K562 (cell line): ENCODE measurements around the gene VPS33B. TPM values are rescaled to one million over a fixed set of nuclear protein-coding genes. Genes with fewer than 3 reads are reported as not detected.

Source experiments
- ATAC-seq: fragments of 200-7000 bp; cut with Tn5 transposase; 3 replicates; pipeline ENCODE4 v1.9.1; 2020; ENCODE audit warnings: moderate library complexity
- BruUV-seq: library from RNA; stranded (reverse); fragments of 400-500 nt; replicated peaks from 2 replicates; lab custom pipeline; 2021; lab: Mats Ljungman, UMichigan
- CTCF ChIA-PET: fragments of 300-600 bp; formaldehyde crosslinking; extraction: SDS; loops from one replicate; lab custom pipeline; 2021; ENCODE audit warnings: low intra/inter-chr PET ratio; lab: Yijun Ruan, JAX
- POLR2A ChIA-PET: fragments of 300-600, 350-650 bp; sonication (Branson Sonifier 250); formaldehyde crosslinking; extraction: SDS; loops from one replicate; lab custom pipeline; 2021; ENCODE audit warnings: antibody characterized with exemption, inconsistent platforms; lab: Yijun Ruan, JAX
- DNase-seq, 4 experiments: peaks; one replicate each; pipeline versions ENCODE4 v3.0.0 to v3.0.0-alpha.2; 2011 to 2018; ENCODE audit warnings: low spot score in 3 of 4, mixed read lengths in 3 of 4; ENCODE audit errors: extremely low read depth in 1 of 4
- FAIRE-seq: peaks from 2 replicates; lab custom pipeline; 2011; peaks lifted over from hg19 to GRCh38; lab: Jason Lieb, UNC
- H2AFZ ChIP-seq: 2 replicates; pipeline ENCODE4 v1.6.0; 2011; ENCODE audit warnings: low read depth, low read length, control low read depth, inconsistent platforms
- H3K27ac ChIP-seq: fragments of 200-600 bp; 3 replicates; pipeline ENCODE4 v1.8.0; 2011; ENCODE audit warnings: low read depth, mild to moderate bottlenecking, control low read depth, inconsistent platforms, low read length, moderate library complexity, mixed read lengths; ENCODE audit errors: extremely low read depth
- H3K27me3 ChIP-seq, 2 experiments: fragments of 300-600 bp in 1 of 2; 2 replicates in 1 of 2; 3 replicates in 1 of 2; pipeline versions ENCODE4 v1.6.0 to v1.8.0; 2011; ENCODE audit warnings: inconsistent platforms in 2 of 2, low read length in 2 of 2, mild to moderate bottlenecking in 1 of 2, mixed read lengths in 1 of 2, moderate library complexity in 1 of 2; ENCODE audit not compliant: control insufficient read depth in 2 of 2, insufficient read depth in 2 of 2
- H3K36me3 ChIP-seq: fragments of 300-600 bp; 3 replicates; pipeline ENCODE4 v1.8.0; 2011; ENCODE audit warnings: mild to moderate bottlenecking, low read length, inconsistent platforms; ENCODE audit not compliant: control insufficient read depth, insufficient read depth
- H3K4me1 ChIP-seq, 2 experiments: fragments of 200-600 bp in 1 of 2; replicated peaks in 1 of 2; 2 replicates in 1 of 2; 3 replicates in 1 of 2; pipeline versions ENCODE4 v1.5.1 to v1.8.0; 2011; ENCODE audit warnings: inconsistent platforms in 2 of 2, low read length in 2 of 2, mild to moderate bottlenecking in 1 of 2, mixed read lengths in 1 of 2, moderate library complexity in 1 of 2; ENCODE audit not compliant: control insufficient read depth in 2 of 2, insufficient read depth in 2 of 2
- H3K4me2 ChIP-seq: 2 replicates; pipeline ENCODE4 v1.6.1; 2011; ENCODE audit warnings: low read length, control low read depth, inconsistent platforms, mixed read lengths; ENCODE audit not compliant: insufficient read depth
- H3K4me3 ChIP-seq: fragments of 200-600 bp; sonication (generic), shearing (Covaris generic); 2 replicates; pipeline ENCODE4 v1.5.1; 2016; ENCODE audit warnings: control low read depth, inconsistent platforms
- H3K79me2 ChIP-seq: fragments of 200-600 bp; 3 replicates; pipeline ENCODE4 v1.8.0; 2011; ENCODE audit warnings: low read length, inconsistent platforms; ENCODE audit not compliant: control insufficient read depth, insufficient read depth
- H3K9ac ChIP-seq, 2 experiments: 2 replicates each; pipeline versions ENCODE4 v1.6.0 to v1.6.1; 2011; ENCODE audit warnings: low read depth in 2 of 2, low read length in 2 of 2, control low read depth in 1 of 2, inconsistent platforms in 1 of 2, mild to moderate bottlenecking in 1 of 2, mixed read lengths in 1 of 2; ENCODE audit not compliant: insufficient read depth in 1 of 2
- H3K9me1 ChIP-seq: one replicate; pipeline ENCODE4 v1.6.0; 2011; ENCODE audit warnings: inconsistent platforms, mild to moderate bottlenecking, low read length, moderate library complexity; ENCODE audit not compliant: control insufficient read depth, insufficient read depth
- H3K9me3 ChIP-seq: replicated peaks from 2 replicates; pipeline ENCODE4 v1.5.1; 2011; ENCODE audit warnings: low read depth, low read length, inconsistent platforms; ENCODE audit not compliant: control insufficient read depth, insufficient read depth
- H4K20me1 ChIP-seq: replicated peaks from 2 replicates; pipeline ENCODE4 v1.6.1; 2011; ENCODE audit warnings: low read length, inconsistent platforms, mixed read lengths; ENCODE audit not compliant: control insufficient read depth, insufficient read depth
- CBFA2T3 ChIP-seq: fragments of 450-650 bp; IDR thresholded peaks from 2 replicates; pipeline ENCODE4 v1.6.1; 2017
- HDGF ChIP-seq: fragments of 450-650 bp; IDR thresholded peaks from 2 replicates; pipeline ENCODE4 v1.6.1; 2016
- NR1H2 ChIP-seq: sonication (generic); formaldehyde crosslinking; IDR thresholded peaks from 2 replicates; pipeline ENCODE4 v1.4.0; 2020; ENCODE audit warnings: mild to moderate bottlenecking, missing genetic modification reagents
- WGBS: fragments of 100-300 bp; shearing (Covaris generic); methylation state at CpG from one replicate; pipeline ENCODE4 v1.1.6; 2016; ENCODE audit warnings: low coverage, mixed read lengths; ENCODE audit not compliant: insufficient coverage; ENCODE audit errors: missing lambda C conversion rate; 5-methylcytosine and 5-hydroxymethylcytosine counted together
- in situ Hi-C: fragments of 300-500 bp; cut with MboI; formaldehyde crosslinking; loops from 4 replicates; pipeline ENCODE4 v1.15.0; 2018; ENCODE audit warnings: inconsistent platforms, mixed read lengths
- intact Hi-C: fragments of 100-400 bp; cut with micrococcal nuclease; formaldehyde crosslinking; loops from 2 replicates; pipeline ENCODE4 v1.14.2; 2022
- polyA plus RNA-seq, 8 experiments: library from polyadenylated mRNA; depleted of rRNA in 4 of 8; stranded (reverse) in 5 of 8; unstranded in 3 of 8; fragments of >200 nt; fragmentation: Nextera tagmentation in 2 of 8; fragmentation: Illumina TruSeq in 1 of 8; extraction: Ambion mirVana in 2 of 8; extraction: Trizol in 1 of 8; gene quantifications; 2 replicates each; pipeline versions ENCODE4 v1.2.1 to v1.2.3, GENCODE V29; 2011 to 2014; ENCODE audit warnings: inconsistent platforms in 1 of 8, missing spikeins in 1 of 8
- total RNA-seq, 7 experiments: library from RNA; depleted of rRNA in 6 of 7; stranded (reverse); fragments of >200 nt in 6 of 7; fragmentation: Illumina TruSeq in 2 of 7; extraction: Trizol in 2 of 7; gene quantifications; 2 replicates each; pipeline versions ENCODE4 v1.2.1 to v1.2.3, GENCODE V29; 2011 to 2021; ENCODE audit warnings: low replicate concordance in 1 of 7
- TF ChIP-seq, protein P1 (sequence below), 2 experiments: fragments of 250-450 bp in 1 of 2; fragments of 450-650 bp in 1 of 2; sonication (Bioruptor Pico) in 1 of 2; IDR thresholded peaks; 2 replicates each; pipeline versions ENCODE4 v1.6.1 to v1.8.0; 2016 to 2021; ENCODE audit warnings: mild to moderate bottlenecking in 2 of 2, moderate library complexity in 2 of 2, missing compliant biosample characterization in 1 of 2, missing genetic modification characterization in 1 of 2
- TF ChIP-seq, protein P2 (sequence below), 2 experiments: fragments of 200-800 bp in 1 of 2; sonication (Bioruptor generic) in 1 of 2; sonication (generic) in 1 of 2; formaldehyde crosslinking in 1 of 2; IDR thresholded peaks in 1 of 2; conservative IDR thresholded peaks in 1 of 2; 2 replicates each; pipeline versions ENCODE4 v1.5.0 to v1.6.1; 2016 to 2020; ENCODE audit warnings: missing compliant biosample characterization in 1 of 2, missing genetic modification characterization in 1 of 2, missing genetic modification reagents in 1 of 2
- TF ChIP-seq, protein P3 (sequence below): sonication (generic); IDR thresholded peaks from 2 replicates; pipeline ENCODE4 v1.6.1; 2016

The VPS33B gene
- total and polyA plus RNA-seq, 9 of the 15 experiments (the other 6 are each of a cell fraction or from before 2014, with no cell fraction given) = 9.4 to 25.5 (median 14.8) TPM

- DNase-seq = peak in 2 of 4 experiments; percentile 30 to 45
- Histone ChIP-seq H3K4me3 (no peak overlapping the region), H3K4me2 (peak overlapping the region; percentile 48; the same call in 1 of the 2 replicates)
Measured at GRCh38 chr15:90988296-90988695, 34.1 kb downstream of the VPS33B start.

More at GRCh38 chr15:90988296-90988695, 34.1 kb downstream of the VPS33B start:
- intact Hi-C loops (no loop called here), in situ Hi-C loops (no loop called here)
- H3K27ac ChIP-seq = peak overlapping the region; percentile 6; the same call in 2 of the 3 replicates
- POLR2A ChIA-PET = interaction anchor here (1.1 to 5.6 kb wide), 7 partner anchors 9 to 34 kb away, joined by 3 to 51 read pairs (median 5); partner anchors contain the start of gene VPS33B
- H3K9me1 ChIP-seq = no peaks in the 10 kb centered on the region
- H3K36me3 ChIP-seq = peaks cover 35% of the 10 kb centered on the region
- H3K9ac ChIP-seq = peak overlapping the region; percentile 4 to 46; a peak in 2 of 4 replicates
- H2AFZ ChIP-seq = no peak overlapping the region
- H3K79me2 ChIP-seq = peaks cover 100% of the 10 kb centered on the region
- ATAC-seq (peak; percentile 55), FAIRE-seq (no peak)
- H4K20me1 ChIP-seq = peaks cover 9% of the 10 kb centered on the region; the same call in 1 of the 2 replicates
- H3K4me1 ChIP-seq = peaks cover 28 to 29% of the 10 kb centered on the region in 2 experiments; a peak in 4 of 5 replicates
- no TSS peak for BruUV-seq
- TF ChIP-seq HDGF = peak; percentile 65; the same call in 1 of the 2 replicates
- TF ChIP-seq, protein P1, sequence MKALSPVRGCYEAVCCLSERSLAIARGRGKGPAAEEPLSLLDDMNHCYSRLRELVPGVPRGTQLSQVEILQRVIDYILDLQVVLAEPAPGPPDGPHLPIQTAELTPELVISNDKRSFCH (CRISPR knock-in tag; IDR thresholded peaks at IDR 0.05) = no peak
- TF ChIP-seq, protein P1 (tag; IDR thresholded peaks at IDR 0.05) = no peak
- peak; percentile 37; the same call in 1 of the 2 replicates for TF ChIP-seq CBFA2T3
- TF ChIP-seq, protein P2, sequence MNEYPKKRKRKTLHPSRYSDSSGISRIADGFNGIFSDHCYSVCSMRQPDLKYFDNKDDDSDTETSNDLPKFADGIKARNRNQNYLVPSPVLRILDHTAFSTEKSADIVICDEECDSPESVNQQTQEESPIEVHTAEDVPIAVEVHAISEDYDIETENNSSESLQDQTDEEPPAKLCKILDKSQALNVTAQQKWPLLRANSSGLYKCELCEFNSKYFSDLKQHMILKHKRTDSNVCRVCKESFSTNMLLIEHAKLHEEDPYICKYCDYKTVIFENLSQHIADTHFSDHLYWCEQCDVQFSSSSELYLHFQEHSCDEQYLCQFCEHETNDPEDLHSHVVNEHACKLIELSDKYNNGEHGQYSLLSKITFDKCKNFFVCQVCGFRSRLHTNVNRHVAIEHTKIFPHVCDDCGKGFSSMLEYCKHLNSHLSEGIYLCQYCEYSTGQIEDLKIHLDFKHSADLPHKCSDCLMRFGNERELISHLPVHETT (CRISPR knock-in tag; conservative IDR thresholded peaks at IDR 0.05 in 1 of 2, IDR thresholded peaks at IDR 0.05 in 1 of 2) = peak in 1 of 2 experiments; percentile 32; a peak in 1 of 4 replicates
- TF ChIP-seq NR1H2 (CRISPR knock-in tag) = no peak
- TF ChIP-seq, protein P3, sequence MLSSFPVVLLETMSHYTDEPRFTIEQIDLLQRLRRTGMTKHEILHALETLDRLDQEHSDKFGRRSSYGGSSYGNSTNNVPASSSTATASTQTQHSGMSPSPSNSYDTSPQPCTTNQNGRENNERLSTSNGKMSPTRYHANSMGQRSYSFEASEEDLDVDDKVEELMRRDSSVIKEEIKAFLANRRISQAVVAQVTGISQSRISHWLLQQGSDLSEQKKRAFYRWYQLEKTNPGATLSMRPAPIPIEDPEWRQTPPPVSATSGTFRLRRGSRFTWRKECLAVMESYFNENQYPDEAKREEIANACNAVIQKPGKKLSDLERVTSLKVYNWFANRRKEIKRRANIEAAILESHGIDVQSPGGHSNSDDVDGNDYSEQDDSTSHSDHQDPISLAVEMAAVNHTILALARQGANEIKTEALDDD = peak; percentile 79
- CTCF ChIA-PET = interaction anchor here (1.0 kb wide), 1 partner anchor 664 kb away, joined by 3 read pairs; no protein-coding TSS in a partner anchor
- no peaks in the 10 kb centered on the region for H3K9me3 ChIP-seq
- 25% methylated on average over 6 of the region's 6 CpGs for WGBS
- H3K27me3 ChIP-seq = no peaks in the 10 kb centered on the region
